ENCODE results near the gene COL9A2.

The COL9A2 gene

GRCh38 chr1:40303790-40304189 is 13.3 kb downstream of the COL9A2 start:
- no peak for DNase-seq (ENCODE audit: low read depth in 1 of 2, low spot score in 1 of 2)

- DNase-seq (ENCODE audit: low read depth in 1 of 2, low spot score in 1 of 2): no peak
Measured at GRCh38 chr1:40303051-40303771, 13.9 kb downstream of the COL9A2 start.

GRCh38 chr1:40302475-40302874 is 14.6 kb downstream of the COL9A2 start:
- no peak for DNase-seq (ENCODE audit: low read depth in 1 of 2, low spot score in 1 of 2)

GRCh38 chr1:40301541-40302299 is 15.4 kb downstream of the COL9A2 start:
- DNase-seq (ENCODE audit: low read depth in 1 of 2, low spot score in 1 of 2): no peak

GRCh38 chr1:40301066-40301465 is 16.0 kb downstream of the COL9A2 start:
- DNase-seq (ENCODE audit: low read depth in 1 of 2, low spot score in 1 of 2): no peak

GRCh38 chr1:40300651-40301050 is 16.4 kb downstream of the COL9A2 start:
- no peak for DNase-seq (ENCODE audit: low read depth in 1 of 2, low spot score in 1 of 2)

- DNase-seq (ENCODE audit: low read depth in 1 of 2, low spot score in 1 of 2): no peak
Measured at GRCh38 chr1:40300249-40300567, 16.9 kb downstream of the COL9A2 start.

GRCh38 chr1:40299366-40300248 is 17.5 kb downstream of the COL9A2 start:
- no peak for DNase-seq (ENCODE audit: low read depth in 1 of 2, low spot score in 1 of 2)

GRCh38 chr1:40291293-40291692 is 25.8 kb downstream of the COL9A2 start:
- DNase-seq (ENCODE audit: low read depth in 1 of 2, low spot score in 1 of 2): no peak

GRCh38 chr1:40281853-40282252 is 35.2 kb downstream of the COL9A2 start:
- no peak for DNase-seq (ENCODE audit: low read depth in 1 of 2, low spot score in 1 of 2)

GRCh38 chr1:40276122-40276521 is 41.0 kb downstream of the COL9A2 start:
- DNase-seq (ENCODE audit: low read depth in 1 of 2, low spot score in 1 of 2): no peak

GRCh38 chr1:40274331-40274730 is 42.8 kb downstream of the COL9A2 start:
- DNase-seq (ENCODE audit: low read depth in 1 of 2, low spot score in 1 of 2): no peak

- no peak for DNase-seq (ENCODE audit: low read depth in 1 of 2, low spot score in 1 of 2)
Measured at GRCh38 chr1:40273547-40274166, 43.4 kb downstream of the COL9A2 start.

- no peak for DNase-seq (ENCODE audit: low read depth in 1 of 2, low spot score in 1 of 2)
Measured at GRCh38 chr1:40272653-40273213, 44.4 kb downstream of the COL9A2 start.

- DNase-seq (ENCODE audit: low read depth in 1 of 2, low spot score in 1 of 2): no peak
Measured at GRCh38 chr1:40270152-40270834, 46.8 kb downstream of the COL9A2 start.

GRCh38 chr1:40268211-40268610 is 48.9 kb downstream of the COL9A2 start:
- DNase-seq (ENCODE audit: low read depth in 1 of 2, low spot score in 1 of 2): no peak

- DNase-seq (ENCODE audit: low read depth in 1 of 2, low spot score in 1 of 2): no peak
Measured at GRCh38 chr1:40267767-40268187, 49.3 kb downstream of the COL9A2 start.

GRCh38 chr1:40266786-40267535 is 50.1 kb downstream of the COL9A2 start:
- no peak for DNase-seq (ENCODE audit: low read depth in 1 of 2, low spot score in 1 of 2)

- DNase-seq (ENCODE audit: low read depth in 1 of 2, low spot score in 1 of 2): no peak
Measured at GRCh38 chr1:40265919-40266318, 51.2 kb downstream of the COL9A2 start.

GRCh38 chr1:40265298-40265697 is 51.8 kb downstream of the COL9A2 start:
- no peak for DNase-seq (ENCODE audit: low read depth in 1 of 2, low spot score in 1 of 2)
